SU-DHL-6 (cell line): ENCODE measurements around the gene ADGRD2.

Experiments used
- CTCF ChIP-seq: fragments of 200-600 bp; sonication (generic); IDR thresholded peaks from one replicate; pipeline ENCODE4 v1.5.1; 2017; ENCODE audit warnings: antibody characterized with exemption, mild to moderate bottlenecking, low read length, moderate library complexity; ENCODE audit not compliant: insufficient read depth, poor library complexity, severe bottlenecking
- EZH2phosphoT487 ChIP-seq: fragments of 200-600 bp; sonication (generic), shearing (Covaris generic); conservative IDR thresholded peaks from 2 replicates; pipeline ENCODE4 v1.6.1; 2018; ENCODE audit warnings: mild to moderate bottlenecking, antibody characterized with exemption, low read length, moderate library complexity, mixed read lengths

GRCh38 chr9:124495126-124496074 is 45.1 kb downstream of the ADGRD2 start:
- TF ChIP-seq CTCF: no peak
- TF ChIP-seq EZH2phosphoT487: no peak
